Measurements from ENCODE around the gene TMBIM6. TPM values are rescaled to one million over a fixed set of nuclear protein-coding genes. Genes with fewer than 3 reads are reported as not detected.

The TMBIM6 gene
- polyA plus RNA-seq, 3 donors, result 714 to 750 (median 741) TPM

- DNase-seq, result no peak
These were observed 51.0 kb downstream of the TMBIM6 start for GRCh38 chr12:49792181-49792970.

GRCh38 chr12:49792976-49793580, 51.7 kb downstream of the TMBIM6 start:
- no peak for DNase-seq

- DNase-seq, result no peak
These were observed 52.3 kb downstream of the TMBIM6 start for GRCh38 chr12:49793620-49794019.

GRCh38 chr12:49794021-49794420, 52.7 kb downstream of the TMBIM6 start:
- DNase-seq, result no peak

GRCh38 chr12:49794811-49795653, 53.7 kb downstream of the TMBIM6 start:
- no peak for DNase-seq

DNA sequence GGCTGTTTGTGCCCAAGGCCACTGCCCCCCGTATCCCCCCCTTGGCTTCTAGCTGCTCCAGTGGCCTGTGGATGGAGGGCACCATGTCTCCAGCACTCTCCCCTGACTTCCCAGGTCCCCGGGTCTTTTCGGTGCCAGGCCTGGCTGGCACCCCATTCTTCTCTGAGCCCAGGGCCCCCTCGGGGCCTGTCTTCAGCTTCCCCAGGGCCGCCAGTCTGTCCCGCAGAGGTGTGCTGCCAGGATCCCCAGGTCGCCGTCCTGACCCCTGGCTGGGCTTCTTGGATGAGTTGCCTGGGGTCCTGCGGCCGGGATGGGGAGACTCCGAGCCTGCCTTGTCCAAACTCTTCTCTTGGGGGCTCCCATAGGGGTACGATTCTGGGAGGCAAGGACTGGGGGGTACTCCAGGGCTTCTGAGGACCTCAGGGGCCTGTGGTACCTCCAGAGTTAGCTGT, 54.3 kb downstream of the TMBIM6 start:
- DNase-seq, result no peak

DNA sequence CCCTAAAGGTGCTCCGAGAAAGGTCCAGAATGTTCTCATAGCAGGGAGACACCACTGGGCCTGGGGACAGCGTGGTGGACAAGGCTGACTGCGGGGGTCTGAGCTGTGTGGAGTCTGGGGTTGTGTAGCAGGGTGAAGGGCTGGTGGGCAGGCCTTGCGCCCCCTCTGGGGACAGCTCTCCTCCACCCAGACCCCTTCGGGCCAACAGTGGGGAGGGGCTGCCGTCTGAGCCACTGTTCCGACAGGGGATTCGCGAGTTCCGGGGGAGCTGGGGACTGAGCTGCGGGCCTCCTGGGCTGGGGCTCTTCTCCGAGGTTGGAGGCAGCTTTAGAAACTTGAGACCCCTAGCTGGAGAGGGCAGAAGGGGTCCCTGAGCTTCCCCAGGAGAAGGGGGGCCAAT, 54.8 kb downstream of the TMBIM6 start:
- DNase-seq, result no peak

DNA sequence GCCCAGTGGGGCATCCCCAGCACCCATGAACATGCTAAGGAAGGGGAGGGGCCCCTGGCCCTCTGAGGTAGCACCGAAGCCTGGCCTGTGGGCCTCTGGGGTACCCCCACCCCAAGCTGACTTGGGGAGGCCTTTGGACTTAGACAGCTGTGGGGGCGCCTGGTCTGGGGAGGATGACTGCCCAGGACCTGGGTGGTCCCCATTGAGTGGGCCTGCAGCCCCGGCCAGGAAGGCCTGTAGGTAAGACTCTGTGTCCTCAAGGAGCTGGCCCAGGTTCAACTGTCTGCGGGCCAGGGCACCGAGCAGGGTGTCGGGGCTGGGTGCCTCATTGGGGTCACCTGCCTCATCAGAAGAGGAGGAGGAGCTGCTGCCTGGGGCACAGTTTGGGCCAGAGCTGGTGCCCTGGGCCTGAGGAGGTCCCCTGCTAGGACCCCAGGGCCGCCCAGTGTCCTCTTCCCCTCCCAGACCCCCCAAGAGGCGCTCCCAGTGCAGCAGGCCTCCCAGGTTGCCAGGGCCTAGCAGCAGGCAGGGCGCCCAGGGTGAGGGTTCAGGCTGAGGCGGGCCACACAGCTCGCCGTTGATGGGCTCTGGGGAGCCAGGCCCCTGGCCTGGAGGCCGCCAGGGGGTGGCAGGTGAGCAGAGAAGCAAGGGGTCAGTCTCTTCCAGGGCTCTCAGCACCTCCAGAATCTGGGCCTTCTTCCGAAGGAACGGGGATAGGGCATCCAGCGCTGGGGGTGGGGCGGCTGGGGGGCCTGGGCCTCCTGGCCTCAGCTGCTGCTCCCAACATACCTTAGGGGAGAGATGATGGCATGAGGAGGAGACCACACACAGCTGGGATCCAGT, 55.5 kb downstream of the TMBIM6 start:
- no peak for DNase-seq

GRCh38 chr12:49797449-49797776, 56.1 kb downstream of the TMBIM6 start:
- DNase-seq, result no peak

DNA sequence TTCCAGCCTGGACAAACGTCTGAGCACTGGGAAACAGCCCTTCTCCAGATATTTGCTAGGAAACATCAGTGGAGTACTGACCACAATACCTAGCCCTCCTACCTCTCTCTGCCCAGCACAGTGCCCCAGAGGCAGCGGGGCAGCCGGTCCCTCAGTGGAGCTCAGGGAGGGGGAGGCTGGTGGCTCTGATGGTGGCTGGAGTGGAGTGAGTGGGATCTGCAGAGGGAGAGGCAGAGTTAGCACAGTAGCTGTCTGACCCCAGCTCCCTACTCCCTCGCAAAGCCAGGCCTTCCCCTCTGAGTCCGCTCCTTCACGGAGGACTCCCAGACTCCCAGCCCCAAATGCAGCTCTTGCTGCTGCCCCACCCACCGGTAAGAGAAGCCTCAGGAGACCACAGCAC, 56.9 kb downstream of the TMBIM6 start:
- no peak for DNase-seq

DNA sequence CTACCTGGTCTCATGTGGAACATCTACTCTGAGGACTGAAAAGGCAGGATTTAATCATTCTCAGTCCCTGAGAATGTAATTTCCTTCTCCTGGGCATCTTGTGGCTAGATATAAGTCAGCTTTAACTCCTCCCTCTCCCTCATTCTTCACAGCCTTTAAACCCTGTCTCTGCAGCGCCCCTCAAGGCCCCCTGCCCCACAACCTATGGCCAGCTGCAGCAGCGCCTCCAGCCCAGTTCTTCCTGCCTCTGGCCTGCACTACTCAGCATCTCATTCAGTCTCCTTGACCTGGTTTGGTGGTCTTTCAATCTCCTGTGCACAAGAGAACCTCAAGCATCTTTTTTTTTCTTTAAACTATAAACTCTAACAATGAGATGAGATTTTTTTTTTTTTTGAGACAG, 57.6 kb downstream of the TMBIM6 start:
- DNase-seq, result no peak

DNA sequence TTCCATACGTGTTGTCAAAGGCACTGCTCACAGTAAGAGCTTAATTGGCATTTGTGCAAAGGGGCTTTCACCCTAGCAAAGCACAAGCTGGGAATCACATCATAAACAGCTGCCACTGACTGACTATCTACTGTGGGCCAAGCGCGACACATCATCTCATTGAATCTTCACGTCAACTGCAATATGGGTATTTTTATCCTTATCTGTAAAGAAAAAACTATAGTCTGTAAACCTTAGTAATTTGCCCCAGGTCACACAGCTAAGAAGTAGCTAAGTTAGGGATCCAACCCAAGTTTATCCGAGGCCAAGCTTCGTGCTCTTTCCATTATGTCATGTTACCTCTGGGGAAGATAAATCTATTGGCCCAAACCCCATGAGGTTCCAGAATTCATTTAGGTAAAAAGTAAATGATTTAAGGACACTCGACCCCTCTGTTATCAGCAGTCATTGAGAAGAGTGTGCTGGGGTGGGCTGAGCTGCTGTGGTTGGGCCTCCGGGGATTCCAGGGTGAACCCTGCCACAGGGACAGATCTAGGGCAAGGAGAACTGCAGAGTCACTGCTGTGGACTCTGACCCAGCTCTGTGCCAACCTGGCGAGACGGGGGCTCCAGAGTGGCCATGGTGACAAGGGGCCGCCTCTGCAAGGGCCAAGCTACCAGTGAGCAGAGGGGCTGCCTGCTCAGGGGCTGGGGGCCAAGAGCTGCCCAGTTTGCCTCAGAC, 59.2 kb downstream of the TMBIM6 start:
- no peak for DNase-seq

DNA sequence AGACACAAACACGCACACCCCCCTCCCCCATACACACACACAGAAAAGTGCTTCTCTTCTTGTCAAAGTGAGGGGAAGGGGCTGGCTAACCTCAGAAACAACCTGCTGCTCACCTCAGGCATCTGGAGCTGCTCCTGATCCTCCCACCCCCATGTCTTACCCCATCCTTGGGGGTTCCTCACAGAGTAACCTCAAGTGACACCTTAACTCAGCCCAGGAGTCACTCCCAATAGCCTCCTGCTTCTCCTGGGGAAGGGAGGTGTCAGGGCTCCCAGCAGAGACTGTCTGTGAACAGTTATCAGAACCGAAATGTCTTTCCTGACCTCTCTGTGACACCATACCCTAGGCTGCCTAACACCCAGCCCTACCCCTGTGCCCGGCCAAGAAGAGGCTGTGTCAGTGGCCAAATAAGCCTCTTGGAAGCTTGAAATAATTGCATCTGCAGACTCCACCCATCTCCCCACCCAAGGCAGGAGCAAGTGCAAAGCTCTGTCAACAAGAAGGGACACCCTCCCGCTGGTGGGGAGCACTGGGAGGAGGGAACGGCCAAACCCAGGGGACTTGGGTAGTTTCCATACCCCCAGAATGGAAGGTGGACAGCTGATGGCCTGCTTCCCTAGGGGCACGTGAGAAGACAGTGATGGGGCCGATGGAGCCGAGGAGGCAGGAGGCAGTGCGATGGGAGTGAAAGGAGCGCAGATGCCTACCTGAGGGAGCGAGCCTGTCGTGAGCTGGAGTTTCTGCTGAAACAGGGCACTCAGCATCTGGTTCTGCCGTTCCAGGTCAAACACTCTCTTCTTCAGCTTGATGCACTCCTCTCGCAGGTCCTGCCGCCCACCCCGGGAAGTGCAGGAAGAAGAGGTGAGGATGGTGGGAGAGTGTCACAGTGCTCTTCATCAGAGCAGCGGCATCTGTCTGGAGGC, 60.0 kb downstream of the TMBIM6 start:
- DNase-seq, result no peak

DNA sequence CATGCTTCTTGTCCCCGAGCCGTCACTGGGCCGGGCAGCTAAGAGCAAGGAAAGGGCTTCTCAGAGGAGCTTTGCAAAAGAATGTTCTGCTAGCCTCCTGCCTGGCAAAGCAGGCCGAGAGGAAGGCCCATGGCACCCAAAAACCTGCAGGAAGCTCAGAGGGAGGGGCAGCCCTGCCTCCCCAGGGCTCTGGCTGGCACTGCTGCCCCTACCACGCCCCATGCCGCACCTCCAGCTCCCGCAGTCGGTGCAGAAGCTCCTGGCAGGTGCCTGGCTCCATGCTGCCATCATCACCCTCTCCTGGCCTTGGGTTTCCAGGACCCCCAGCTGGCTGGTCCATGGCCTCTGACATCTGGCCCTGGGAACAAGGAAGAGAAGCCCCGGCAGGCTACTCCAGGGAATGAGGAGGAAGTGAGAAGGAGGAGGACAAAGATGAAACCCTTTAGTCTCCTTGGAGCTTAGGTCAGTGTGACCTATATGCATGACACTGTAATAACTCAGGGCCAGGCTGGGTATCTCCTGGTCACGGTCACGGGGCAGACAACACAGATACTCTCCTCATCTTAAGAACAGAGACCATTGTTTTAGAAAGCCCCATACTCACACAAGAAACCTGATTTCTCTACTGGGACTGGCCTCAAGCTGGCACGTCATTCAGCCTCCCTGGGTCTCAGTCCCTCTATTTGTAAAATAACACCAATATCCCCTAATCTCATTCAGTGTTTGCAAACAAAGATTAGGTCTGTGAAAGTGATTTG, 62.5 kb downstream of the TMBIM6 start:
- DNase-seq, result no peak

DNA sequence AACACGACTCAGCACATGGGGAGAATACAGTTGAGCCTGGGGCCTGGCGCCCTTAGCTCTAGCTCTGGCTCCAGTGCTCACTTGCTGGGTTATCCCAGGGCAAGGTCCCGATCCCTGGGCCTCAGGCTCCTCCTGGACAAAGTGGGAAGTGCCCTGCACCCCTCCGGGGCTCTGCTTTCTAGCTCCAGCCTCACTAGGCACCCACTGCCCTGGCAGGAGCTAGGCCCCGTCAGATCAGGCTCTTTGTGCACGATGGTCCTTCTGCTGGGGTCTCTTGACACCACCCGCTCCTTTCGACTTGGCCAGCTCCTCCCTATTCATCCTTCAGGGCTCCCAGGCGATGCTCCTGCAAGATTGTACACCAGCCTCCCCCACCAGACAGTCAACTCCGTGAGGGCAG, 63.5 kb downstream of the TMBIM6 start:
- DNase-seq, result no peak

GRCh38 chr12:49805409-49805808, 64.1 kb downstream of the TMBIM6 start:
- no peak for DNase-seq

DNA sequence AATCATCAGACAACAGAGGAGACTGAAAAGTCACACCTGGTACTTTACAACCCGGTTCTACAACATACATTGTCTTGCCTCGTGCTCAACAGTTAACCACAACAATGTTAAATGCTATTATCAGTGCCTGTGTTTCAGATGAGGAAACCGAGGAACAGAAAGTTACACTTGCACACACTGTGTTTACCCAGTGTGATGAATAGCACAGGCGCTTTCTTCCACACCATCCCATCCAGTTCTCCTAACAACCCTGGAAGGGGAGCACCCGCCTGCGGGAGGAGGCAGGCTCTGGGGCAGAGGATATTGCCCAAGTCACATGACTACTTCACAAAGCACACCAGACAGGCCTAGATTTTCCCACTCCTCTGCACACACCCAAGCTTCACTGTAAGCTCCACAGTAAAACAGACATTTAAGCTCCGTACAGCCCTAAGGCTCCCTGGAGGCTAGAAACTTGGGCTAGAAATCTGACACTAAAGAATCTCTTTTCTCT, 65.0 kb downstream of the TMBIM6 start:
- DNase-seq, result no peak

DNA sequence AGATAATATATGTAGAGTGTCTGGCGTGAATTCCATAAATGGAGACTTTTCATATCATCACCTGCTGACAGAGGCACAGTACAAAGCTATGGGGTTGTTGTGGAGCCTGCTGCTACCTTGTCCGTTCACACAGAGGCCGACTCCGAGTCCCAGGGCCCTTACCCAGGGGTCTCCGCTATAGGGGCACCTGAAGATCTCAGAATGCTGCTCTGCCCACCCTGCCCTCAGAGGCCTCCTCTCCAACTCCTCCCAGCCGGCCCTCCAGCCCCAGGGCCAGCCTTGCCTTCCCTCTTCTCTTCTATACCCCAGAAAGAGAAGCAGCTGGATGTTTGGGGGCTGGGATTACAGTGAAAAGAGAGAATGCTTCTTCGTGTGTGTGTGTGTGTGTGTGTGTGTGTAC, 65.5 kb downstream of the TMBIM6 start:
- no peak for DNase-seq

GRCh38 chr12:49807991-49808580, 66.7 kb downstream of the TMBIM6 start:
- no peak for DNase-seq

All from renal pelvis (tissue), 4 donors.